SKM-1 treated with dmso at 0.1 percent for 144 hours (cell line): ENCODE data around the gene CCNY.

Source experiments
- DNase-seq: peaks from one replicate; lab custom pipeline; 2025; ENCODE audit not compliant: unreplicated experiment; lab: John Stamatoyannopoulos, UW

CCNY gene

DNA sequence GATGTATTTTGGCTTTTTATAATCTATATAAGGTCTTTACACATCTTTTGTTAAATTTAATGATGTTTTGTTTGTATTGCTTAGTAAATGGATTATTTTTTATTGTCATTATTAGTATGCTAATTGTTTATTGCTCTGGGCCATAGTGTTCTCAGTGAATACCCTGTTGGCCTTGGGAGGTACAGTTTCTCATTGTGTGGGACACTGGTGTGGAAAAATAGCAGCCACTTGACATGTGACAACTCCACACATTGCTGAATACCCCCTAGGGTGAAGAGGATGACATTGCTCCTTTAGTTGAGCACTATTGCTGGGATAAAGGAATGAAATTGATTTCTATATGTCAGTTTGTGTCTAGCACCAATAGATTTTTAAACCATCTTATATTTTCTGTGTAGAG, 130.9 kb downstream of the CCNY start:
- DNase-seq: no peak

DNA sequence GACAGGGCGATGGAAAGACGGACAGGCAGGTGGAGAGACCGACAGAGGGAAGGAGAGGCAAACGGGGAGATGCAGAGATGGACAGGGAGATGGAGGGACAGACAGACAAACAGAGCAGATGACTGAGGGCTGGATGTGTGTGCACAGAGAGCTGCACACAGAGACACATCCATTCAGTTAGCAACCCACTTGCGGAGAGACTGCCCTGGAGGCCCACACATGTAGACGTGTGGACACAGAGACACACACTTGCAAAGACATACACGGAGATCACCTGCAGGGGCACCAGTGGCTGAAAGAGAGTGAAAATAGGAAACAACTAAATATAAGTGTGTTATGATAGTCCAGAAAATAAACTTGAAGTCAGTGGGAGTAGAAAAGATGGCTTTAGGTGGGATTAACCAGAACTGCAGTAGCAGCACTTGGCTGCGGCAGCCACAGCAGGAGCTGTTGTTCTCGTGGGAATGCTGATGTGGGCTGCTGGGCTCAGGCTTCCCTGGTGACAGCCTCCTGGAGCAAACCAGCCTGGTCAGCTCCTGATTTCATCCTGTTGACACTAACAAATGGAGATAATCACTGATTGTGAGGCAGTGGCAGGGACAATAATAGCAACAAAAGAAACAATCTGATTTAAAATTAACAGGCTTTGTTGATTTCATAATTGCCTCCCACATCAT, 134.1 kb downstream of the CCNY start:
- DNase-seq: no peak

GRCh38 chr10:35470925-35471315, 134.6 kb downstream of the CCNY start:
- DNase-seq: no peak

DNA sequence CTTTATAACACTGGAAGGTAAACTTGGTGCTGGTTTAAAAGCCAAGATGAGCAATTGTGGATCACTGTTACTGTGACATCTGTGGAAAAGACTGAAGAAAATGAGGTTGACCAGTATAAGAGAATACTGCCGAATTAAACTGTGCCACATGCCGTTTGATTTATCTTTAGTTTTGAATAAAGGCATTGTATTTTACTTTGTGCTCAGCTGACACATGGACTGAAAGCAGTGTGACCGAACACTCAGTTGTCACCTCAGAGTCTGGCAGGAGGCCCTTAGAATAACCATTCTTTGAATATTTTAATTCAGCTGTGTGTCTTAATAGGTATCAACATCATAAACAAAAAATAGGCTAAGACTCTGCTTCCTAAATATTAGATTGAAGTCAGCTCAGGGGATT, 135.1 kb downstream of the CCNY start:
- DNase-seq: no peak

DNA sequence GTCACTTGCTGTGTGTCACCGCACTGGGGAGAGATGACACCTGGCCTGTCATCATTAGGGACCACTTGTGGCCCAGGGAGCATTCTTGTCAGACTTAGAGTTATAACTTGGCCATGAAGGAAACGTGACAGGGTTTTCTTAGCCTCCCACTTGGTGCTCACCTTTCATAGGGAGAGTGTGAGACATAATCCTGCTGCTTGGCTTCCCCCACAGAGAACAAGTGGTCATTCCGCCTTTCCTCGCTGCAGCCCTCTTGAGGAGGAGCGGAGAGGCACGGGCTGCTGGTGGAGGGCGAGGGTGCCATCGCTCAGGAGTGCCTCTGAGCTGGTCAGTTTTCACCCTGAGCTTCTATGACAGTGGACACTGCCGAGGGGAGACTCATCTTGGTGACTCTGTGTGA, 143.8 kb downstream of the CCNY start:
- no peak for DNase-seq

GRCh38 chr10:35481413-35481812, 145.1 kb downstream of the CCNY start:
- no peak for DNase-seq

DNA sequence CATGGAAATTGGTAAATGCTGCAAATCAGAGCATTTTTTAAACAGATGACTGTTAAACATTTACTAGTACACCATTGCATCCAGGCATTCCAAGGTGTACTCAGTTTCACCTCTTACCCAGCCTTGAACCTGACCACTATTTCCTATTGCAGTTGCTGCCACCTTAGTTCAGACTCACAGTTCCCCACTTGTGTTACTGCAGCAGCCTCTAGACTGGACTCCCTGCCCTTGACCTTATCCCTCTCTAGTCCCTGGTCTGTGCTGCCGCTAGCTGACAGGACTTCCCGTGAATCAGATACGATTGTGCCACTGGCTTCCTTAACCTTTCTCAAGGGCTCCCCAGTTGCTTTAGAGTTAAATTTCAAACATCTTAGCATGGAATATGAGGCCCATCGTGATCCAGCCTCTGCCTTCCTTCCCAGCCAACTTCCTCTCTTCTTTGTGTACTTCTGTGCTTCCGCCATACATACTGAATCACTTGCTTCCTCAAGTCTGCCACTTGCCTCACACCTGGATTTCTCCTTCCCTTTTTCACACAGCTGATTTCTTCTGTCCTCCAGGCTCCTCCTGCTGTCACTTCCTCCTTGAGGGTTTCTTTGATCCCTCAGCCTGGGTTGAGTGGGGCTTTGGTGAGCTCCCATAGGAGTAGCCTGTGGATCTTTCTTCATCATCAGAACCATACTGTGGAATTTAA, 150.1 kb downstream of the CCNY start:
- peak; percentile 52 for DNase-seq

DNA sequence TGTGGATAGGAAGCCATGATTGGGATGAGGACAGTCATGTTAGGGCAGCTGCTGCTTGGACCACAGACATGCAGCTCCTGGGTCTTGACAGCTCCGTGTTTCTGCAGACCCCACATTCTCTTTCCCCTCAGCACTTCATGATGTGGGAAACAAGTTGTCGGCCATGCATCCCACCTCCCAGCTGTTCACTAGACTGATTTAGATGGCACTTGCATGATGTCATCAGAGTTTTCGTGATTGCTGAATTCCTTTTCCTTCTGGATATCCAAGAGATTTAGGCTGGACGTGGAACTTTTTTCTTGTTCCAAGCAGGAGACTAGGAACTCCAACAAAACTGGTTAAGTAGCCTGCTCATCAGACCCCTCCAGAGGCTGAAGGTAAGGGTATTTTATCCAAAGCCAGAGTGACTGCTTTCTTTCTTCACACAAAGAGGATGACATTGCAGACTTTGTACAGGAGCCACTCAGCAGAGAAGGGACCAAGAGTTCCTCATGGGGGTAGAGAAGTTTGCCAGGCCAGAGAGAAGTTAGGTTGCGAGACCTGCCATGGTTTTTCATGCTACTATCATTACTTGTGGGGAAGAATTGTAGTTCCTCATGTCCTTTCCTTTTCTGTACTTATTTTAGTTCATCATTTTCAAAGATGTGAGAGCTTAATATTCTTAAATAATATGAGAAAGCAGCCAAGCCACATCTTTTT, 151.2 kb downstream of the CCNY start:
- DNase-seq: peak; percentile 36

DNA sequence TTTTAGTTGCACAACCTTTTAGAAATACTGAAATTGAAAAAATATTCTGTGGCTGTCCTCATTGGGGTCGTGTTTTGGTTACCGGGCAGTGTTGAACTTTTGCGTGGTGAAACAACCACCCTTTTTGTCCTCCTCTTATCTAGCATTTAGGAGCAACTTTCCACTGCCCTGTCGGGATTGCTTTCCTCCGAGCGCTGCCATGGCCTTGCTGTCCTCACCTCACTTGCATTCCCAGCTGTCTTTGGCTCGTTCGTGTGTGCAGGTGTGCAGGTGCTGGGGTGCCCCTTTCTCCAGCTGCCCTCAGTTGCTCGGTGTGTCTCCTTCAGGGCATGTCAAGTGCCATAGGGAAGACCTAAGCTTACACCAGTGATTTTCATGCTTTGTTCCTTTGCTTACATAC, 151.9 kb downstream of the CCNY start:
- no peak for DNase-seq

- no peak for DNase-seq
These were observed 156.3 kb downstream of the CCNY start for GRCh38 chr10:35492386-35493195.

DNA sequence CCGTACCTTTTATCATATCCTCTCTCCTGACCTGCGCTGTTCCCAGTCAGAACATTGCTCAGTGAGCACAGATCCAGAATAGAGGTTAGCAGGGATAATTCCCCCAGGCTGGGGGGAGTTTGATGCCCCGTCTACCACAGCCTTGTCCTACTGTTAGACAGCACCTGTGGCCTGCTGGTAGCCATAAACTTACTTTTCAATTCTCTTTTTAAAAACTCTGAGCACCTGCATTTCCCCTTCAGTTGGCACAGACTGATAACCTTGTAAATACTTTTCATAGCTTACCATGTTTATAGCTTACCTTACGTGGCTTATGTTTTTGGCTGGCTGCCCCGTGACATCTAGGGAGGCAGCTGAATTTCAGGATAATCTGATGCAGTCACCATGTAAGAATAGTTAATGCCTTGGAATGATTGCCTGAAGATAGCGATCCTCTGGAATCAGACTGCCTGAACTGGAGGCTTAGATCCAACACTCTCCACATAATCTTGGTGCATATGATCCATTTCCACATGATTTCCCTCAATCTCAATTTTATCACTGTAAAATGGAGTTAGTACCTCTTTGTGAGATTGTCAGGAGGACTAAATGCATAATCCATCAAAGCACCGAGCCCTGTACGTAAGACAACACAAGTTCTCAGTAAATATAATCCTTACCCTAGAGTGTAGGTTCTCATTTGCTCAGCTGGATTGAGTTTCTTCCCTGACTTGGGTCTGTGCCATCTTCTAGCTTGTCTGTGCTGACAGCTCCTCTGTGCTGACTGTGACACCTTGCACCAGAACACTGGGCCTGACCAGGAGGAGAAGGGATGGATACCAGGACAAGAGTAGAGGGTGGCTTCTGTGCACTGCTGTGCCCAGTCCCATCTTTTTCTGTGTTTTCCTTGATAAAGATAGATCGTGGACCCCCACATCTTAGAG, 157.1 kb downstream of the CCNY start:
- no peak for DNase-seq

DNA sequence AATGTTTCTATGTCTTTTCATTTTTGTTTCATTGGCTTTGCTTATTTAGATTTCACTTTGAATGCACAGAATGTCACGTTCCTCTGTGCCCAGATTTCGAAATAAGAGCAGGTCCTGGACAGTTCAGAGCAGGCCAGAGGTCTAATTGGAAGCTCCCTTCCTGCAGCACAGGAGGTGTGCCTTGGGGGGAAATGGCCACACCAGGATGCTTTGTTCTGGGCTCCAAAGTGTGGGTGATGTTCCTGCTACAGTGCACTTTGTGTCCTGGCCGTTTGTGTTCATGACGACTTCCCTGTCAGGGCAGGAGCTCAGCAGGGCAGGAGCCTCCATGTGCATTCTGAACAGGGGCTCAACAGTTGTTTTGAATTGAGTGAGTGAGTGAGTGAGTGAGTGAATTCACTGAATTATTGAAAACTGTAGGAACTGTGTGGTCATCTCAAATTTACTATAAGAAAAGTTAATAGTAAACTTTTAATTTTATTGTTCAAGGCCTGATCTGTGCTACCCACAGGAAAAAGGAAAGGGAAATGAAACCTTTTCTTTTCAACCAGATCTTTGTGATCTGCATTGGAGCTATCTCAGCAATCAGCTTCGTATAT, 159.3 kb downstream of the CCNY start:
- DNase-seq: no peak

GRCh38 chr10:35497909-35498308, 161.6 kb downstream of the CCNY start:
- DNase-seq: no peak

GRCh38 chr10:35498693-35499092, 162.4 kb downstream of the CCNY start:
- DNase-seq: no peak

DNA sequence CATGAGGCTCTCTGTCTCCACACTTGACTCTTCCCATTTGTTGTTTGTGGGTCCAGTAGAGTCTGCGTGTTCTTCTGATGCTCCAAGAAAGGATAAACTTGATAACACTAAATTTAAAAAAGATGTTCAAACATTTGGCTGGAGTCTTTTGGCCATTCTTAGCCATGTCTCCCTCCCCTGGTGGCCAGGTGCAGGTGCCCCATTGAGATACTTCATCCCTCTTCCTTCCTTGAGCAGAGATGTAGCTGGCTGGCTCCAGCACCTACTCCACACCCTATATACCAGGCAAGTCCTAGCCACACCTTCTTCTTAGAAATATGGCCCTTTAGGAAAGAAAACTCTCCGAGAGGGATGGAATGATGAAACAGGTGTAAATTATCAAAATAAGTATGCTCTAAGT, 165.6 kb downstream of the CCNY start:
- no peak for DNase-seq

DNA sequence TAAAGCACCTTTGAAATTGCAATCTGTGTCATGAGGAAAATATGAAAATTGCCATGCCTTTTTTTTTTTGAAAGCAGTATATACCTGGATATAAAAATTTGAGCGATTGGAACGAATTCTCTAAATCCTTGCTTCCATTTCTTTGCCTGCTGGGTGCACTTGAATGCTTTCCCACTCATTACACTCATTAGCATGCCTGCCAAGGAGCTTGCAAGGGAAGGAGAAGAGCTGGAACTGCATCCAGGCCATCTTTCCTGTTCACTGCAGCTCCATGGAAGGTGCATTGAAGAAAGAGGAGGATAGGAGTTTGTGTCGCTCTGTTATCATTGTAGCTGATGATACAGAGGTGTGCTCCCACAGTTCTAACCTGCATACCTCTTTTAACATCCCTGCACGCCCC, 166.4 kb downstream of the CCNY start:
- DNase-seq: no peak

DNA sequence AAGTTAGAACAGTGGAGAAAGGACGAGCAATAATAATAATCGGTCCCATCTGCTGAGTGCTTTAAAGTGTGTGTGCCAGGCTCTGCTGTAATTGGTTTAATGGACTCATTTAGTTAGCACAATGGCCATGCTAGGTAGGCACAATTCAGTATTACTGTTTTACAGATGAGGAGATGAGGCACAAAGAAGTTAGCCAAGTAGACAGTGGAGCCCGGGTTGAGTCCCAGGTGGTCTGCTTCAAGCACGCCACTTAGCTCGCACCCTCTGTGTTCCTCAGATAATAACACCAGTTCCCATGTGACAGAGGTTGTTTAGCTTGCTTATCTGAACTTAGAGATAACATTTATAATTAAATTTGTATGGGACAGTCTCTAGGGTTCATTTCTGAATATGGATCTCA, 167.3 kb downstream of the CCNY start:
- no peak for DNase-seq

DNA sequence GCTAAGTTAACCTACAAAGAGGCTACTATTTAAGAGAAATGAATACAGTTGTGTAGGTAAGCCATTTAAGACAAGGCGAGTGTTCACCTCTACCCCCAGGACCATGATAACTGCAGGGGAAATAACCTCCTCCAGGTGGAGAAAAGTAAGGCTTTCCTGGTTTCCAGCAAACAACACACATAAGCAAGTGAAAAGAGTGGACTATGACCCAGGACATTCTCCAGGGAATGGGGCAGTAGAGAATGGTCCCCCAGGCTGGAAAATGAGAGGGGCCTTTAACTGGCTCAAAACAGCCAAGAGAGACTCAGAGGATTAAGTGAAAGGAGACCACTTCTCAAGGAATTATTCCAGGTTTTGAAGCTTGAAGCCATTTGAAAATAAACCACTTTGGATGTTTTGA, 167.8 kb downstream of the CCNY start:
- no peak for DNase-seq

GRCh38 chr10:35505241-35505873, 169.0 kb downstream of the CCNY start:
- DNase-seq: no peak

DNA sequence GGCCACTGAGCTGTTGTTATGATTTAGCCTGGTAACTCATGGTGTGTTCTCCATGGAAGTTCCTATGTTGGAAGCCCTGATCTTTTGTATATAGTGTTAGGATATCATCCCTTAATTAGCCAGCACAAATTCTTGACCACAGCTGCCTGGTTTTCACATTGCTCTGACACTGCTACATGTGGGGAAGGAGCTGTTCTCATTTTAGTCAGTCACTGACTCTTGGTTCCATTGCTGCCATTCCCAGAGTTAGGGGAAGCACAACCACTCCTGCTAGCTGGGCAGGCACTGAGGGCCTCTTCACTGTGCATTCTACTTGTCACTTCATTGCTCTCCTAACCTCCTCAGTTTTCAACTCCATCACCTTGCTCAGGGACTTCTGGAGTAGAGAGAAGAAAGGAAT, 170.4 kb downstream of the CCNY start:
- no peak for DNase-seq
